GM23248 (cell line): Measurements from ENCODE around the gene EXOC1L.

Experiments
- EZH2 ChIP-seq: fragments of 200-600 bp; sonication (generic); IDR thresholded peaks from 2 replicates; pipeline ENCODE4 v1.6.1; 2018; ENCODE audit warnings: antibody characterized with exemption, mild to moderate bottlenecking; ENCODE audit not compliant: insufficient read depth, poor library complexity, severe bottlenecking
- EZH2phosphoT487 ChIP-seq: fragments of 200-600 bp; sonication (generic); IDR thresholded peaks from 2 replicates; pipeline ENCODE4 v1.6.1; 2018; ENCODE audit warnings: antibody characterized with exemption, moderate library complexity, mild to moderate bottlenecking, low read depth; ENCODE audit not compliant: insufficient read depth

DNA sequence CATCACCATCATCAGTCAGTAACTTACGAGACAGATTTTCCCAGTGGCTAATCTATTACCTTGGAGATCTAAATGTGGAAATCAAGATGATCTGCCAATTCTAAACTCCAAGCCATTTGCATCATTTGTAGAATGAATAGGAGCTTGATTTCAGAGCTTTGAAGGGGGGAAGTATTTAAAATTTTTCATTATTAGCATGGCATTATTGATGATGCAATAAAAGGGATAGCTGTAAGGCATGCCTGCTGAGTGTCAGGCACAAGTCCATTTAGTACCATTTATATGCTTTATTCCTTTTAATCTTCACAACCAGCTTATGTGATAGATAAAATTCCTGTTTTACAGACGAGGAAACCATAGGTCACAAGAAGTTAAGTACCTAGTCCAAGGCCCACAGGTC is 5.3 kb downstream of the EXOC1L start:
- no peak for TF ChIP-seq EZH2
- TF ChIP-seq EZH2phosphoT487 = no peak
